Occipital lobe (tissue), 2 donors: ENCODE results near the gene MYO1E. TPM values are rescaled to one million over a fixed set of nuclear protein-coding genes. Genes with fewer than 3 reads are reported as not detected.

Source experiments
- DNase-seq: peaks from one replicate; lab custom pipeline; 2025; lab: John Stamatoyannopoulos, UW
- total RNA-seq: library from RNA; depleted of rRNA; stranded (reverse); fragments of >200 nt; gene quantifications from one replicate; pipeline ENCODE4 v1.2.3, GENCODE V29; 2014

MYO1E gene
- total RNA-seq, 1 donor from 2014 or later: 31.2 TPM

DNA sequence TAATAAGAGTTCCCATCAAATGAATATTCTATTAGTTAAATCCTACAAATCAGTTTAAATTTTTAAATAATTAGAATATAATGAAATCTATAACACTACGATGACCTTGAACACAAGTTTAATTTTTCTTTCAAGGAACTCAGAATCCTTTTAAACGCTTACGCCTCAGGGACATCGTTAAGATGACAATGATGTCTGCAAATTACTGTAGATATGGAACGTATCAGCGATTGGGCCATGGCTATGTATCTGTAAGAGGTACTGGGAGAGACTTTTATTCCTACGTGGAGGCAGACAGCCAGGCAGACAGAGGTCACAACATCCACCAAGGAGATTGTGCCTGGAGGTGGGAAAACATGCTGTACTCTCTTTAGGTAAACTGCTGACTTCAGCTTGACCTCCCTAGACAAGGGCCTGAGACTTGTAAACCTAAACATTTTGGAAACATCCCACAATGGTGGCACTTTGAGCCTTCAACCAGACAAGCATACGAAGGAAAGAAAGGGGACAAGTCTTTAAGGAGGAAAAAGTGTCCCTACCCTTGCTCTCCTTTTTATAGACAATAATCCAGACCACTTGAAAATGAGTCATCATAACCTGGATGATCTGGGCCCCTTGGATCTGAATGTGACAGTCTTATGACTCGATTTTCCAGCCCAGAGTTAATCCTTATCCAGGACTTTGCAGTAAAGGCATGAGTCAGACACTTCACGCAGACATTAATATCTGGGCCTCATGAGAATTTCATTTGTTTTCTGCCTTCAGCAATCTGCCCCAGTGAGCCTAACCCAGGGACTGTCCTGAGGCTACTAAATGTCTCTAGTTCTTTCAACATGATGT is 172.8 kb downstream of the MYO1E start:
- no peak for DNase-seq

DNA sequence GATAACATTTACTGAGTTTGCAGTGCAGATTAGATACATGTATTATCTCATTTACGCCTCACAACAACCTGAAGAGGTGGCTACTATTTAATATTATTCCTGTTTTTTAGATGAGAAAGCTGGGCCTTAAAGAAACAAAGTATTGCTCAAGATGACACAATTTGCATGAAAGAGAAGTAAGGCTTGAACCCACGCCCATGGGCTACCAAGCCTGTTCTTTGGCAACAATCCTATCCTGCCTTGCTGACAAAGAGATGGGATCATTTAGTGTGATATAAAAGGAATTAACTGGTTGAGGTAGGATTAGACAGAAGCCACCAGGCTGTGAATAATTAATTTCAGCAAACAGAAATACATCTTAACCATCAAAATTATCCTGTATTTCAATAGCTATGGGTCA is 175.2 kb downstream of the MYO1E start:
- DNase-seq: no peak

DNA sequence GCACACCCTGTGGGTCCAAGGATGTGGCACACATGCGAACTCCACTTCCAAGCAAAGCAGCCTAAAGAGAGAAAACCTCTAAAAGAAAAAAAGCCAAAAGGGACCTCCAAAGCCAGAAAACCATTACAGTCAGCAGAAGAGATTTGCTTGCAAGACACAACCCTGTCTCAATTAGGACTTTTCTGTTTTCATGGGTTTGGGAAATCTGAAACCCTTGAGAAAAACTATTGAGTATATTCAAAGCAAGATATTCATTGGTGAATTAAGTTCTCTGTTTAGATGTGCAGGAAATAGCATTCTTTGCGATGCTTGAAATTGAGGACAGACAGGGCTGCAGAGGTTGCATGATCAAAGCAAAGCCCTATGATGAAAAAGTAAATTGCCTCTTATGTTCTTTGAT is 176.3 kb downstream of the MYO1E start:
- no peak for DNase-seq

DNA sequence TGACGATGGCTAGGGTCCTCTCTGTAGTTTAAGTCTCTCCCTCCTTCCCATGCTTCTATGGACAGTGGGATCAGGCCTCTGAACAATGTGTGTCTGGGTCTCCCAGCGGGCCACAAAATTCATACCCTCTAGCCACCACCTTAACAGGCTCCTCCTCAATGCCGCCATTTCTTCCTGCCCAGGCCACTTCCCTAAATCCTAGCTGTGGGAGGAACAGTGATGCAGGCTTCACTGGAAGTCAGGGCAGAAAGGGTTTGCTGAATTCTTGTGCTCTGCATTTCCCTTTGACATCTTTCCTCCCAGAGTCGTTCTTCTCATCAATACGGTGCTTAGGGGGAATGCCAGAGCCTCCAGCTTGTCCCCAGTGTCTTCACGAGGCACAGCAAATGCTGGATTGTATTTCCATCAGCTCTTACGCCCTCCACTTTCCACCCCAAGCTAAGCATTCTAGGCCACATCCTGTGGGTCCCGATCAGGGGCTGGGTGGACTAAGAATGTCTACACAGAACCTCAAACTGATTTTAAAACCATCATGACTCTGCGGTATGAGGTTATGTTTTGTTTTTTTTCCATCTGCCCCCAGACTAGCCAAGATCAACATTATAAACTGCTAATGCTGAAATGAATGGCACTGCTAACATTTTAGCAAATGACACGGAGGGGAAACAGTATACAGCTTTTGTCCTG is 177.9 kb downstream of the MYO1E start:
- no peak for DNase-seq

DNA sequence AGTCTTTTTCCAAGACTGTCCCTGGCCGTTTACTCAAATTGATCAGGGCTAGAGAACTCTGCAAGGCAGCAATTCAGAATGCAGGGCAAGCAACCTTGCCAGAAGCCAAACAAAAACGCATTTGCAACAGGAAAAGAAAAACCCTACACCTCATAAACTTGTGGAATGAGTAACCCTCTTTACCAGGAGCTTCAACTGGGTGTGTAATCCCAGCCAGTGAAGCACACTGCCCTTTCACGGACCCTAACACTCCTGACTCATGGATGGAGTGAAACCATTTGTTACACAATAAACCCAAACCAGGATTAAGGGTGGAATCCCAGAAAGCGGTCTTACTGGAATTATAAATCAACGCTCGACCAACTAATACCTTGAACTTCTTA is 180.8 kb downstream of the MYO1E start:
- DNase-seq: no peak

DNA sequence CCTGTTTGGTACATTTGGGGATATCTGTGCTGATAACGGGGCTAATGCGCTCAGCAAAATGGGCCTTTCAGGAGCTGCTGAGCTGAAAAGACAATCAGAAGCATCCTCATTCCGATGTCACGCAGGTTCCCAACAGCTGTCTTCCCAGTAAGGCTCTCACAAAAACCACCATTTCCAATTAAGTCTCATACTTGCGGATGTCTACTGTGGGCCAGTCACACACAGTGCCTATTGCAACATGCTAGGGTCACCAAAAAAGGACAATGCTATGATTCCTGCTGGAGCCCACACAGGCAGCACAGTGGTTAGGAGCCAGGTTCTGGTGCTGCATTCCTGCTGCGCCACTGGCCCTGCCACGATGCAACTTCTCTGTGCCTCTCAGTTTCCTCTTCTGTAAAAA is 182.4 kb downstream of the MYO1E start:
- DNase-seq: no peak

DNA sequence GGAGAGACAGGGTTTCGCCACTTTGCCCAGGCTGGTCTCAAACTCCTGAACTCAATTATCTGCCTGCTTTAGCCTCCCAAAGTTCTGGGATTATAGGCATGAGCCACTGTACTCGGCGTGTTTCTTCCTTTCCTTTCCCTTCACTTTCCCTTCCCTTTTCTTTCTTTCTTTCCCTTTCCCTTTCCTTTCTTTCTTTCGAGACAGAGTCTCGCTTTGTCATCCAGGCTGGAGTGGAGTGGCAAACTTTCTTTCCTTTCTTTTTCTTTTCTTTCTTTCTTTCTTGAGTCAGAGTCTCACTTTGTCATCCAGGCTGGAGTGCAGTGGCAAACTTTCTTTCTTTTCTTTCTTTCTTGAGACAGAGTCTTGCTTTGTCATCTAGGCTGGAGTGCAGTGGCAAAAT is 183.4 kb downstream of the MYO1E start:
- DNase-seq: no peak

DNA sequence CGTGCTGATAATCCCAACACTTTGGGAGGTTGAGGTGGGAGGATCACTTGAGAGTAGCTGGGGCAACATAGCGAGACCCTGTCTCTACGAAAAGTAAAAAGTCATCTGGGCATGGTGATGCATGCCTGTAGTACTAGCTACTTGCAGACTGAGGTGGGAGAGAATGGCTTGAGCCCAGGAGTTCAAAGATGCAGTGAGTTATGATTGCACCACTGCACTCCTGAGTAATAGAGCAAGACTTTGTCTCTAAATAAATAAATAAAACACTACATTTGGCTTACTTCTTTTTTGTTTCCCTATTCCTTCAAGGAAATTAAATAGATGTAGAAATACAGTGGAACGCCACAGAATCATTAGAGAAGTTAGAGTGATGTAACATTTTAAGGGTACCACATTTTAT is 186.2 kb downstream of the MYO1E start:
- DNase-seq: no peak

DNA sequence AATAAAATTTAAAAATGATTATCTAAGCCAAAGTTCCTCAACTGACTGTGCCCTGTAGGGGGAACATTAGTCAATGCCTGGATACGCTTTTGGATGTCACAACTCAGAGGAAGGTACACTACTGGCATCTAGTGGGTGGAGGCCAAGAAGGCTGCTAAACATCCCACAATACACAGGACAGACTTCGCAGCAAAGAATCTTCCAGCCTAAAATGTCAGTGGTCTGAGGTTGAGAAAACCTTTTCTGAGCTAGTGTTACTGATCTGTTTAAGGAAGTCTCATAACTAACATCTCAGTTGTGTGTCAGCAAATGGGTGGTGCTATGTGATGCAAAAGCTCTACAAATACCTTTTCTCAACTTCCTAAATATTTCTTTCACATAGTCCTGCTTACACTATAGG is 186.9 kb downstream of the MYO1E start:
- no peak for DNase-seq

DNA sequence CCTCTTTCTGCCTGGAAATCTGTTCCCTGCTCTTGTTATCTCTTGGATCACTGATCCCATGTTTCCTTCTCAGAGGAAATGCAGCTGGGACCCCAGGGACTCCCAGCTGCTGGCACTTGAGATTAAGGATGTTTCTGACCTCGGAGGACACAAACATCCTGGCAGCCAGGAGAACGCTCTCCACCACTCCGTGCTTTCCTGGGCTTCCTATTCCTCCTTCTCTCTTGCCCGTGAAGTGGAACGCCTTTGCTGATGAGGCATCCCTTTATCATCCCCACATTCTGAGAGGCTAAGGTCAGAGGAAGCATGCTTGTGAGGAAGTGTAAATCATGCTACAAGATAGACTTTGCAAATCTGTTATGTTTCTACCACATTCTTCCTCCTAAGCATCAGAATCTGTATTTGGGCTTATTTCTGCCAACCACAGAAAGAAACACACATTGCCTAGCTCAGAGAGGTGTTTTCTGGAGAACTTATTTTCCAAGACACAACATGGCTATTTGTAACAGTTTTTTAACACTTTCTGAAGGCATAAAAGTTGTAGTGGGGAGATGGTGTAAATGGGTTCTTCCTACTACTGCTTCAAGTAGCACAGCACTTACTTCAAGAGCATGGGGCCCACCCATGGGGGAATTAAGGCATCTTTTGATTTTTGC is 191.6 kb downstream of the MYO1E start:
- DNase-seq: no peak

DNA sequence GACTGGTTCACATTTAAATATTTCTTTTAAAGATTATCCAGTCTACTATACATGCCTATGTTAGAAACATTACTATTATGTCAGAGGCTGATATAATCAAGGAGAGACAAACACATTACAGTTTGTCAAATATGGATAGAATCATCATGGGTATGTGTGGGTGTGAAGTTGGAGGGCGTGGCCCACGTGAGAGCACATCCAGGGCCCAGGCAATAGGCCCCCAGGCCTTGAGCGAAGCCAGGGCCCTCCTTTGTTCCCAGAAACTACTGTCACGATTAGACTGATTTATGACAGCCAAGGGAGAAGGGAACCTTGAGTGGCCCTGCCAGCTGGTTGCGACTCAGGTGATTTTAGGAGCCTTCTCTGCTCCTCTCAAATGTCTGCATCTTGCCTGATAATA is 193.0 kb downstream of the MYO1E start:
- DNase-seq: no peak

DNA sequence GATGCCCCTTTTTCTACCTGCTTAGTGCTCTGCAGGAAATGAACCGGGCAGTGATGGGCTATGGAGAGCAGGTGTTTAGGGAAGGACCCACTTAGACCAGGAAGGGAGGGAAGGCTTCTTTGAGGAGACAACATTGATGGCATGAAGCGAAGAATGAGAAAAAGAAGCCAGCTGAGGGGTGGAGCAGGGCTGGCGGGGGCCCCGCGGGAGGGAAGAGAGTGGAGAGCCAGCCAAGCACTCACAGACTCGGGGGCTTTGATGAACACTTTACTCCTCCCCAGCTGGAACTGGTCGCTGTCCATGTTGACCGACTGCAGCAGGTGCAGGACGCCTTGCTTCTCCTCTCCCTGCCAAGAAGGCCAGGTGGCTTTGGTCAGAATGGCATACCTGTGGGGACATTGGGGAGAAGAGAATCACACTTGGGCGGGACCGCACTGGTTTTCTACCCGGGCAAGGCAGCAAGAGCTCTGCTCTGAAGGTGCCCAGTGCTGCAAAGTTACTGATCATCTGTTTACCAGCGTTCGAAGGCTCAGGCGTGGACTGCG is 194.4 kb downstream of the MYO1E start:
- no peak for DNase-seq

DNA sequence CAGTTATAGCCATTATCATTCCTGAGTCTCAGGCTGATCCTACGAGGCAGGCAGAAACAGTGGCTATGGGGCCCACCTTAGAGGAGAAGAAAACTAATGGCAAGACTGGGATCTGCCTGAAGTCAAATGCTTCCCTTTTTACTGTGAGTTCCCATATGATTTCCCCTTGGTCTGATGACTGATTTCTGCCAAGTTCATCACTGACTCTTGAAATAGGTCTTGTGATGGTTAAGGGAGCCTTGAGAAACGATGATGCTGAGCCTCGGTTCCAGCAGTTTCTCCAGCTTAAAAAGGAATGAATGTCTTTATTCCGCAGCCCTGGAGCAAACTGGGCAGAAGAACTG is 195.4 kb downstream of the MYO1E start:
- DNase-seq: no peak

DNA sequence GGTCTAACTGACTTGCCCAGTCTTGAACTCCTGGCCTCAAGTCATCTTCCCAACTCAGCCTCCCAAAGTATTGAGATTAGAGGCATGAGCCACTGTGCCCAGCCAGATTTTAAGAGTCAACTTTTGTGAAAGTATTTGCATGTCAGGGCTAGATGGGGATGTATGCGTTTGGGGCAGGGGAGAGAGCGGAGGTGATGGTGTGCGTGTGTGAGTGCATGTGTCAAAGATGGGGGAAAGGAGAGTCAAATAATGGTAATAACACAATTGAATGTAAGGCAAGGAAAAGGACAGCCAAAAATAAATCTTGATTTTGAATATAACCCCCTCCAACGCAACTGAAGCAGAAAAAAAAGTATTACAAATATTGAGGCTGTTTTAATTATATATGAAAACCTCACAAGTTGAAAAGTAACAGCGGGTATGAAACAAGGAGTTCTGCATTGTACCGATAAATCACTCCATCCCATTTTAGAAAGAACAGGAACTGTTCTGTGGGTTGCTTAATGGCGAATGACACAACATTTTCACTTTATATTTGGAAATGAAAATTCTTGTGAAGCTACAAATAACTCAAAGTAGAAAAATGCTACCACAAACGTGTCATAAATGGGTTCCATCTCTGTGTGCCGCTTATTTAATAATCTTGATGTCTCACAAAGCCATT is 195.9 kb downstream of the MYO1E start:
- no peak for DNase-seq

DNA sequence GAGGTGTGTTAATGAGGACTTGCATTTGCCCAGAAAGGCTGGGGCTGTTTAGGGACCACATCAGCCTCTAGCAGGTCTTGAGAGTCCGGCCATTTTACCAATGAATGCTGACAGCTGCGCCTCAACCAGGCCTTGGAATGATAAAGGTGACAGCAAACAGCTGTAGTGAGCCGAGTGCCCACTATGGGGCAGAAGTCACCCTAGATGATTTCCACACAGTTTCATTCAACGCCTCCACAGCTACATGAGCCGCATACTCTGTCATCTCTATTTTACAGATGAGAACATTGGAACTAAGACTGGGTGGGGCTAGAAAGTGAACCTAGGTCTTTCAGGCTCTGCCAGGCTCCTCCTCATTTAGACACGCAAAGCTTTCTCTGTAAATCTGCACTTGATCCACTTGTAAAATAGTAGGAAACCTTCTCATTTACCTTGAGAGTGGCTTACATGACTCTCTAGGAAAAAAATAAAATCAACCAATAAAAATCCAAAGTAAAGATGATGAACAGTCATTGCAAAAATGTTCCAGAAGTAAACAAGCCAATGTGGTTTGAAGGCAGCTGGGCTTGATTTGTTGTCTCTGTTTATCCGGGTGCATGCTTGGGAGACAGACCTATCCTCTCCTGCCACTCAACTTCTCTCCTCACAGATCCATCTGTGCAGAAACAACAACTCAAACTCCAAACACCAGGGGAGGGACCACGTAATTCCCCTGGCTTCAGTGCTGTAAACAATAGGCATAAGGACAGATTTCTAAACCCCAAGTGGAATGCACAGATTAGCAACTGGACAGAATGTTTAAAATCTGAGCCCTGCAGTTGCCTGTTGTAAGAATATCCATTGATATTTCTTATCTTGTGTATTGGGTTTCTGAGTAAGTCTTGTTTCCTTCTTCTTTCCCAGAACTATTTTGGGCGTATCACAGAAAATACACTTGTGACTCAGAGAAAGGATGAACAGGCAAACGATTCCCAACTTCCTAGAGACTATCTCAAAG is 197.5 kb downstream of the MYO1E start:
- DNase-seq: peak; percentile 41

DNA sequence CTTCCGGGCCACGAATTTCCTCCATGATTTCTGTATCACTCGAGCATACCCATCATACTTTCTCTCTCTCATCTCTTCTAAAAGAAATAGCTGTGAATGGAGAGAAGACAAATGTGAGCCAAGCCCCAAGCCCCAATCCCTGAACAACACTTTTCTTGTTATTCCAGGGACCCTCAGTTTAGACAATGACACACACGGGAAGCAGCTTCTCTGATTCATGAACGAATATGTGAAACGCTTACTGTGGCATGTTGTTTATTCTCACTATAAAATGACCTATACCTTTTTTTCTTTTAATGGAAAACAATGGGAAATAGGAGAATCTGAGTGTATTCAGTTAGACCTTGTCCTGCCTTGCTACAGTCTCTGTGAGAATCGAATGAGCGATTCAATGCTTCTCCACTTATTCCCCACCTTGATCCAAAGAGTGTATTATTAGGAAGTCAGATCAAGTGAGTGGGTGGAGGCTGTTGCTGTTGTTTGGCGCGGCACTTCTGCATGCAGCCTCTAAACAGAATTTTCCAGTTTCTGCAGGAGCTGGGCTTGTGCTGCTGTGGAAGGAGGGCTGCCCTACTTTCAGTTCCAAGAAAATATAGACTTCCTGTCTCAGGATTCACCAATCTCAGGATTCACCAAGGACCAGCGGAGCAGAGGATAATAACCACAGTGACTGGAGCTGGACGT is 198.4 kb downstream of the MYO1E start:
- DNase-seq: no peak

DNA sequence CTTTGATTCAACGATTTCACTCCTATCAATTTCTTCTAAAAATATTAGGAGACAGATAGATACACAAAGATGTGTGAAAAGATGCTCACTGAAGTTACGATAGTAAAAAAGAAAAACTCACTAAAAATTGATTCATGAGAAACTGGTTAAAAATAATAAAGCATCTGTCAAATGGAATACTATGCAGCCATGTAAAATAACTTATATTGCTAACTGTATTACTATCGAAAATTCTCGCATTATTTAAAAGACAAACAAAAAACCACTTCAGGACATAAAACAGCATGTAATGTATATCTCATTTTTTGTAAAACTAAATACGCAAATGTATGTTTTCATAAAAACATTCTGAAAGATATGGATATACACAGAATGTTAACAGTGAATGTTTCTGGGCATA is 199.5 kb downstream of the MYO1E start:
- no peak for DNase-seq

DNA sequence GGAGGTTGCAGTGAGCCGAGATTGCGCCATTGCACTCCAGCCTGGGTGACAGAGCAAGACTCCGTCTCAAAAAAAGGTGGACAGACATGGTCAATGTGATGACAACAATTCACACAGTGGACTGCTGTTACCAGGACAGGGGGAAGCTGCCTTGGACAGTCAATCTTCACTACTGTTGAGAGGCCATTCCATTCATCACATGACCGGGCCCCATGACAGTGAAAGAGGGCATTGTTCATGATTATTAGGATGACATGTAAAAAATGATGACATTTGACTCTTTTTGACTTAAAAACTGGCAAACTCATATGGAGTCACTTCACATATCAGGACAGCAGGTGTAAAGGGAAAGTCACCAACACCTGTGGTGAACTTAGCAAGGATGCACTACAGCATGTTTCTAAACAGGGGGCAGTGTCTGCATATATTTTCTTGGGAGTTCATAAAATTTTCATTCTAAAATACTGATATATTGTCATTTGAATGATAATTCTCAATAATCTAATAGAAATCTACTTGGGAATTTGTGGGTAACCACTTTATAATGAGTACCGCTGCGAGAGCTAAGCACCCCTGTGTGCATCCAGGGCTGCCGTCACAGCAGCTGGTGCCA is 200.3 kb downstream of the MYO1E start:
- no peak for DNase-seq

DNA sequence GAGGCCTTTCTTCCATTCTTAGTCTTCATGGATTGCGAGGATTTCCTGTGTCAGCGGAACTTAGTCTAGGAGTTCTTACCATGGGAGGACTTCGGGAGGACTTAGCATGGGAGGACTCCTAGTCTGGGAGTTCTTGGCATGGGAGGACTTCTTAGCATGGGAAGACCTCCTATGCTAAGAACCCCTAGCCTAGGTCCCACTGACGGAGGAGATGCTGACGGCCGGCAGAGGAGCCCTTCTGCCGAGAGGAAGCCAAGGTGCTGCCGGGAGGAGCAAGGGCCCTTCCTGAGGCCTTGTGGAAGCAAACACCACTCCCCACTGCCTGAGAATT is 201.6 kb downstream of the MYO1E start:
- DNase-seq: no peak
